M059J (cell line): ENCODE results near the gene USP47. TPM values are rescaled to one million over a fixed set of nuclear protein-coding genes. Genes with fewer than 3 reads are reported as not detected.
"Not testable (repeated sequence)": the region's sequence is repeated elsewhere in the genome, so short reads cannot be mapped to it uniquely, and the experiment has no call there.

Source experiments
- DNase-seq: peaks from one replicate; pipeline ENCODE4 v3.0.0-alpha.2; 2012; ENCODE audit warnings: low read depth
- total RNA-seq: library from RNA; depleted of rRNA; stranded (reverse); fragments of >200 nt; shearing (Covaris generic); gene quantifications from 2 replicates; pipeline ENCODE4 v1.2.3, GENCODE V29; 2014

Gene USP47
- total RNA-seq, 1 experiment from 2014 or later: 39.9 TPM

GRCh38 chr11:11827272-11827671 is 14.5 kb upstream of the USP47 start:
- DNase-seq: no peak

DNA sequence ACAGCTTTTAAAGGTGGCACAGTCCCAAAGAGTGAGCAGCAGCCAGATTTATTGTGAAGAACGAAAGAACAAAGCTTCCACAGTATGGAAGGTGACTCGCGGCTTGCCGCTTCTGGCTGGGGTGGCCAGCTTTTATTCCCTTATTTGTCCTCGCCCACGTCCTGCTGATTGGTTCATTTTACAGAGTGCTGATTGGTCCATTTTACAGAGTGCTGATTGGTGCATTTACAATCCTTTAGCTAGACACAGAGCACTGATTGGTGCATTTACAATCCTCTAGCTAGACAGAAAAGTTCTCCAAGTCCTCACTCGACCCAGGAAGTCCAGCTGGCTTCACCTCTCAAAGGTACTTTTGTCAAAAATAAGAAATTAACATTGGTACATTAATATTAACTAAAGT is 10.4 kb upstream of the USP47 start:
- not testable (repeated sequence) for DNase-seq

DNA sequence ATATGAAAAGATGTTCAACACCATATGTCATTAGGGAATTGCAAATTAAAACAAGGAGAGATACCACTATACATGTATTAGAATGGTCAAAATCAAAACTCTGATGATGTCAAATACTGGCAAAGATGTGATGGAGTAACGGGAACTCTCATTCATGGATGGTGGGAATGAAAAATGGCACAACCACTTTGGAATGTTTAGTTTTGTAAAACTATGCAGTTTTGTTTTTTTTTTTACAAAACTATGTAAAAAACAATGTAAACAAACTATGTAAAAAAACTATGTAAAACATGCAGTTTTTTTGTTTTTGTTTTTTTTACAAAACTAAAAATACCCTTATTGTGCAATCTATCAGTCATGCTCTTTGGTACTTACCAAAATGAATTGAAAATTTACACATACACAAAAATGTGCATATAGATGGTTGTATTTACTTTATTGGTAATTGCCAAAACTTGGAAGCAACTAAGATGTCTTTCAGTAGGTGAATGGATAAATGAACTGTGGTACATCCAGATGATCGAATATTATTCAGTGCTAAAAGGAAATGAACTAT is 5.0 kb upstream of the USP47 start:
- DNase-seq: no peak

DNA sequence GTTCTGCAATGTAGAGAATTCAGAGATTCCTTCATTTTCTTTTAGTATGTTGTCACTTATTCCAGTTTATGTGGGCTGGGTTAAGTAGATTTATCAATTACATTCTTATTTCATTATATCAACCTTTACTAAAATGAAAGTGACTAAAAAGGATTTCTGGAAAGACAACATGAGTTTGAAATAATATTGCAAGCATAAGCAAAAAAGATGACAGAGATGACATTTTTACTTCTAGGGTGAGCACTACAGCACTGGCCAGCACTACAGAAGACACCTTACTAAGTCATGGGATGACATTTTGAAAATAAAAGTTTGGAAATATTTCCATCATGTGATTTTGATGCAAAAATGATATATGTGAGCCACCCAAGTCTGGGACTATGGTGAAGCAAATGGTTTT is 2.1 kb upstream of the USP47 start:
- DNase-seq: no peak

DNA sequence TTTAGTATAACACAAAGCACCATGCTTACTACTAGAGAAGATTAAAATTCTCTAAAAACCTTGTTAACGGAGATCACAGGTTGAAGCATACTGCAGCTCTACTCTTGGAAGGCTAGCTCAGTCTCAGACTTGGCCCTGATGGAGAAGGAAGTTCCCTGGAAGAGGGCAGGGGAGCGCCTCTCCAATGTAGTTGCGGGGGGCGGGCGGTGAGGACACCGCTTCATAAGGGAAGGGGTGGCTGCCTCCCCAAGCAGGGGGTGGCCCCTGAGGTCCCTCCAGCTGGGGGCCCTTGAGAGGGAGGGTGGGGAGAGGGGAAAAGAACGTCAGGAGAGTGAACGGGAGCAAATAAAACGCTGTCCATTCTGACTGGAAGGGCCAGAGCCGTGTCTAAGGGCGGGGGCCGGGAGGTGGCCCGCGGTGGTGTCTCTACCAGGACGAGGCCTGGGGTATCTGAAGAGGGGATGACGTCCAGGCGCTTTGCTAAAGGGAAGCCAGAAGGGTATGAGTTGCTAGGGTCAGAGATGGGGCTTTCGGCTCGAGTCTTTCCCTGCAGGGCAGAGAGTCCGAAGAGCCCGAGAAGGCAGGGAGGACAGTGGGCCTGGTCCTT is 553 bp upstream of the USP47 start:
- DNase-seq: peak; percentile 44

DNA sequence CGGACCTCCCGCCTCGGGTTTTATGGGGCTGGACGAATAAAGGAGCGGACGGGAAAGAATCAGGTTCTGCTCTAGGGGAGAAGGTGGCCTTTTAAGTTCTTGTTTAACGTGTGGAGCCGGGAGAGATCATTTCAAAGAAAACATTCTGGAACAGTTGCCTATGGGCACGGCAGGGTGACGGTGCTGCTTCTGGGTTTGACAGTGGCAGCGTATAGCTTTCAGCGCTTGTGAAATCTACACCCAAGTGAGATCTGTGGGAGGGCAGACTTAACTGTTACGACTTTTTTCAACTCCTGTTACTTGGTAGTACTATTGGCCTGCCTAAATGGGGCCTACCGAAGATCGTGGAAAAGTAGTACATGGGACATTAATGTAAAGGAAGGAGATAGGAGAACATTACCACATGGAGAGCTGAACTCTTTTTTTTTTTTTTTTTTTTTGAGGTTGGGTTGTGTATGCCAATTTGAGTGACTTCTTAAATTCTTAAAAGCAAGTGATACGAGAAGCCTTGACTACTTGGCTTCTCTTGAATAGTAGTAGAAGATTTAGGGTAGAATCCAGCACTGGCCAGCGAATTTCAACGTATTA is 743 bp downstream of the USP47 start:
- peak; percentile 84 for DNase-seq

DNA sequence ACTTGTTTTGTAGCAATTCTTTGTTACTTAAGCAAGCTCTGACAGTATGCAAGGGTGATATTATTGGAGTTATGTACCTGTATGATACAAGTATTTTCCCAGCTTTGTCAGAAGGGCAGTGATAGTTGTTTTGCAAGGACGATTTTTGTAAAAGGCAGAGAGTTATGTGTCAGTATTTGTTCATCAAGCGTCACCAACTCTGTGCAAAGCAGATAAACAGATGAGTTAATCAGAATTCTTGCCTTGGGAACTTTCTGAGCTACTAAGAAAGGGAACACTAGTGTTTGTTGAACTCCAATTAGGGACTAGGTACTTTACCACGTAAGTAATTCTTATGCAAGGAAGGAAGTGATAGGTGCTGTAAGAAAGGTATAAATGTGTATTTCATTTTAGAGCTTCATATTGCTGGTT is 1.4 kb downstream of the USP47 start:
- peak; percentile 80 for DNase-seq

DNA sequence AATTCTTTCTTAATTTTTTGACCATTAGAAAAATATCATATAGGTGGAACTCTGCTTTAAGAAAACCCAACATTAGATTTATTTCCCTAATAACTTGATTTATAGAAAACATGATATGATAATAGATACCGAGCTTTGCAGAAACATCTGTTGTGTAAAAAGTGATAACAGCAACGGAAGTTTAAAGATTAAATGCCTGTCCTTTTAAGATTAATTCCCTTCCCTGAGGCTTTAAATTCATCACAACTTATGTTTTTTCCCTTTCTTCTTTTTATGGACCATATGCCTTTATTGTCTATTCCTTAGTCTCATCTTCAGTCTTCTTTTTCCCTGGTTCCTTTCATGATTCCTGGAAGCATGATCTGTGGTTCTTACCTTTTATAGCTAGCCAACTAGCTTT is 1.9 kb downstream of the USP47 start:
- no peak for DNase-seq

DNA sequence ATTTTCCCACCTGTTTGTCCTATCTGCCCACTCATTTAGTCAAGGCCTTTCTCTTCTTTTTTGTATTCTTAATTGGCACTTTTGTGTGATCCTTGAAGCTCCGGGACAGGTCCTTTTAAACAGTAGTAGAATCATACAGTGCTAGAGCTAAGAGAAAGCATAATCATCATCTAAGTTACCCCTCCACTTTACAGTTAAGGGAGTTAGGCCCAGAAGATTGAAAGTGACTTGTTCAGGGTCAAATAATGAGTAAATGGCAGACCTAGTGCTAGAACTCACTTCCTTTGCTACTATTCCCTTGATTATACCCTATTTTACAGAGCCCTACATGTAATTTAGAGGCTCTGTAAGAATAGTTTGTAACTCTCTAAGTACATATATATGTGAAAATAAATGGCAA is 2.5 kb downstream of the USP47 start:
- DNase-seq: no peak

- no peak for DNase-seq
These were observed 3.3 kb downstream of the USP47 start for GRCh38 chr11:11845071-11845470.

- peak; percentile 58 for DNase-seq
These were observed 3.8 kb downstream of the USP47 start for GRCh38 chr11:11845551-11845950.

DNA sequence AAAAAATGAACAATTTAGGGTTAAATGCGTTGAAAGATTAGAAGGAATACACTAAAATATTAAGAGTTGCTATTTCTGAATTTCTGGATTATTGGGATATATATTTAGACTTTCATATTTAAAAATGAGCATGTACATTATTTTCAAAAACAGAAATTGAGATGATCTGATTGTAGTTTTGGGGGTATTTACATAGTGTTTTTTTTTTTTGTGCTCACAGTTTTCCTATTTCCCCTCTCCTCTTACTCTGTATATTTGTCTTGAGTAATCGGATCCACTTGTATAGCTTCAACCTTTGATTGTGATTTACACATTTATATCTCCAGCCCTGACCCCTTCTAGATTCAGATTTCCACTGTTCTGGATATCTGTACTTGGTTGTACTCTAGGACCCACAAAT is 5.3 kb downstream of the USP47 start:
- DNase-seq: no peak

GRCh38 chr11:11848891-11849746 is 7.3 kb downstream of the USP47 start:
- peak; percentile 70 for DNase-seq

GRCh38 chr11:11850668-11851067 is 8.9 kb downstream of the USP47 start:
- DNase-seq: no peak

DNA sequence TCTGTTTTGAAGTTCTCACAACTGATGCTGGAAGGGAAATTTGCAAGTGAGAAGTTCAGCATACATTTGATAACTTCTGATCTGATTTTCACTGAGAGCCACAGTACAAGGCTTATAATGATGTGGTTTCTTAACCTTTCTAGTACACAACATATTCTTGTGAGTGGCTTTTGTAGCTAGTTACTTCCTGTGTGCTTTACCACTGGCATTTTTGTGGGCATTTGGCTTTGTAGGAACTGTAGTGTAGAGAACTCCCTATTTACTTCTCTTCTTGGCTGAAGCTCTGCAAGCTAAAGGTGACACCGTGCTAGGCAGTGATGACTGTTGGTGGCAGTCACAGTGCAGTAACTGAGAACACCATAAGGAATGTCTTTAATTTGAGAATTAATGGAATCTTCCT is 14.9 kb downstream of the USP47 start:
- peak; percentile 91 for DNase-seq

- DNase-seq: no peak
These were observed 16.0 kb downstream of the USP47 start for GRCh38 chr11:11857769-11858168.

DNA sequence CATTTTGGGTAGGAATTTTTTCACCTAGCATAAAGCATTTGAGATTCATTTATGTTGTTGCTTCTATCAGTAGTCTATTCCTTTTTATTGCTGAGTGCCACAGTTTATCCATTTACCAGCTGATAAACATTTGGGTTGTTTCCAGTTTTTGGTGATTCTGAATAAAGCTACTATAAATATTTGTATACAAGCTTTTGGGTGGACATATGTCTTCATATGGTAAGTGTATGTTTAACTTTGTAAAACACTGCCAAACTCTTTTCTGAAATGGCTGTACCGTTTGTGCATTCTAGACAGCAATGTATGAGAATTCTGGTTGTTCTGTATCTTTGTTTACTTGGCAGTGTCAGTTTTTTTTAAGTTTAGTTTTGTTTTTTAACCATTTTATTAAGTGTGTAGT is 16.9 kb downstream of the USP47 start:
- DNase-seq: no peak

DNA sequence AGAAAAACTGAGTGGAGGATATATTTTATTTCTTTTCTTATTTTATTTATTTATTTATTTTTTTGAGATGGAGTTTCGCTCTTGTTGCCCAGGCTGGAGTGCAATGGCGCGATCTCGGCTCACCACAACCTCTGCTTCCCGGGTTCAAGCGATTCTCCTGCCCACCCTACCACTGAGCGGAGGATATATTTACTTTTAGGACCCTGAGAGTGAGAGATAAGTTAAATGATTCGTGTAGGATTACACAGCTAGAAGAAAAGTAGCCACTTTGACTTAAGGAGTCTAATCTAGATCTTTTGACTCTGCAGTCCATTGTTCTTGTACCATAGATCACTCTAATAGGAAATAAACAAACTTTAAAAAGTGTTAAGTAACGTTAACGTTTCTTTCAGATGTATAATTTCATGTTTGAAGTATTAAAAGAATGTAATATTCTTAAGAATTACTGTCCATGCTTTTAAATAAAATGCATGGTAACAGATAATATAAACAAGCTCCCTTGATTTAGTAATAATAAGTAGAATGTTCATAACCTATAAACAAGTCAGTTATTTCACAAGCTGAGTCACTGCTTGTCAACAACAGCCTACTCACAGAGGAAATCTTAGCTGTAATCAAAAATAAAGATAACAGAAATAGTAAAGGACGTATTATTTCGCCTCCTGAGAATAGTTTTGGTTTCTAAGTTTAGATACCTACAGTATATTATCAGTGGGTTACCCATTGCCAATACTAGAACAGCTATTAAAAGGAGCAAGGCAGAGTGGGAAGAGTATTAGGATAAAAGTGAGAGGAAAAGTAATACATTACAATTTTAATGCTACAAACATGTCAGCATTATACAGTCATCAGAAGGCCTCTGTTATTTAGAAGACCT is 18.6 kb downstream of the USP47 start:
- peak; percentile 69 for DNase-seq

- DNase-seq: no peak
These were observed 21.2 kb downstream of the USP47 start for GRCh38 chr11:11862999-11863398.

- DNase-seq: no peak
These were observed 22.6 kb downstream of the USP47 start for GRCh38 chr11:11864332-11864731.

DNA sequence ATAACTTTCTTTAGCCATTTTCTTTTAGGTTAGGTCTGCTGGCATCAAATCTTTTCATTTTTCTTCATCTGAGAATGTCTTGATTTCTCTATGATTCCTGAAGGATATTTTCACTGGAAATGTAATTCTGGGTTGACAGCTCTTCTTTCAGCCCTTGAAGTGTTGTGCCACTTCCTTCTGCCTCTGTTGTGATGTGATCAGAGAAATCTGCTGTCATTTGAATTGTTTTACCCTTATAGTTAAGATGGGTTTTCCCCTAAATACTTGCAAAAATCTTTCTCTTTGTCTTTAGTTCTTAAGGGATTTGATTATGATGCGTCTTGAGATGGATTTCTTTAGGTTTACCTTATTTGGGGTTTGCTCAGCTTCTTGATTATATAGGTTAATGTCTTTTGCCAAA is 23.0 kb downstream of the USP47 start:
- DNase-seq: no peak

DNA sequence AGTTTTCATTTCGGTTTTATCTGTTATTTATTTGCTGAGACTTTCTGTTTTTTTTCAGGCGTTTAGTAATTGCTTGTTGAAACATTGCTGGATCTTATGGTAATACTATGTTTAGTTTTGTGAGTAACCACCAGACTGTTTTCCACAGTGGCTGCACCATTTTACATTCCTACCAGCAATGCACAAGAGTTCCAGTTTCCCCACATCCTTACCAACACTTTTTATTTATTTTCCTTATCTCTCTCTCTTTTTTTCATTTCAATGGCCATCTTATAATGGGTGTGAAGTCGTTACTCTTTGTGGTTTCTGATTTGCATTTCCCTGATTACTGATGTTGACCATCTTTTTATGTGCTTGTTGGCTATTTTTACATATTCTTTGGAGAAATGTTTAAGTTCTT is 23.7 kb downstream of the USP47 start:
- peak; percentile 65 for DNase-seq
